GM12878 (cell line): ENCODE results near the gene FXYD6. TPM values are rescaled to one million over a fixed set of nuclear protein-coding genes. Genes with fewer than 3 reads are reported as not detected.

Source experiments
- ATAC-seq: fragments of 200-7000 bp; cut with Tn5 transposase; 3 replicates; pipeline ENCODE4 v1.9.1; 2020; ENCODE audit warnings: mild to moderate bottlenecking, moderate library complexity
- BruUV-seq: library from RNA; stranded (reverse); fragments of 400-500 nt; replicated peaks from 2 replicates; lab custom pipeline; 2021; lab: Mats Ljungman, UMichigan
- CTCF ChIA-PET: fragments of 300-600 bp; sonication (Branson Sonifier 250); formaldehyde crosslinking; extraction: SDS; loops from one replicate; lab custom pipeline; 2021; ENCODE audit warnings: inconsistent platforms; lab: Yijun Ruan, JAX
- POLR2A ChIA-PET: fragments of 350-600 bp; formaldehyde crosslinking; extraction: SDS; loops from one replicate; lab custom pipeline; 2021; ENCODE audit warnings: inconsistent platforms; lab: Charles Lee
- RAD21 ChIA-PET: fragments of 300-600 bp; sonication (Branson Sonifier 250); formaldehyde crosslinking; loops from one replicate; lab custom pipeline; 2023; ENCODE audit warnings: antibody characterized with exemption; ENCODE audit not compliant: unreplicated experiment; lab: Charles Lee
- SMC1A ChIA-PET: fragments of 300-600 bp; sonication (Branson Sonifier 250); formaldehyde crosslinking; loops from one replicate; lab custom pipeline; 2023; ENCODE audit not compliant: unreplicated experiment, uncharacterized antibody; lab: Charles Lee
- DNase-seq: peaks from one replicate; pipeline ENCODE4 v3.0.0-alpha.2; 2011; ENCODE audit warnings: low read depth, low spot score
- FAIRE-seq: peaks from 3 replicates; lab custom pipeline; 2011; peaks lifted over from hg19 to GRCh38; lab: Jason Lieb, UNC
- H2AFZ ChIP-seq: 2 replicates; pipeline ENCODE4 v1.6.0; 2011; ENCODE audit warnings: low read depth, low read length, control low read depth; ENCODE audit not compliant: control insufficient read depth
- H3K27ac ChIP-seq: 2 replicates; pipeline ENCODE4 v1.5.1; 2011; ENCODE audit warnings: control low read depth; ENCODE audit not compliant: control insufficient read depth, insufficient read depth
- H3K27me3 ChIP-seq, 2 experiments: replicated peaks in 1 of 2; 2 replicates each; pipeline versions ENCODE4 v1.6.0 to v1.6.1; 2011; ENCODE audit warnings: low read length in 1 of 2; ENCODE audit not compliant: control insufficient read depth in 2 of 2, insufficient read depth in 2 of 2
- H3K36me3 ChIP-seq, 2 experiments: 2 replicates each; pipeline ENCODE4 v1.5.1; 2011; ENCODE audit warnings: low read length in 1 of 2; ENCODE audit not compliant: control insufficient read depth in 2 of 2, insufficient read depth in 2 of 2
- H3K4me1 ChIP-seq: 2 replicates; pipeline ENCODE4 v1.6.1; 2011; ENCODE audit warnings: mild to moderate bottlenecking, low read length, moderate library complexity, mixed read lengths; ENCODE audit not compliant: control insufficient read depth, insufficient read depth
- H3K4me2 ChIP-seq: 2 replicates; pipeline ENCODE4 v1.6.0; 2011; ENCODE audit warnings: control low read depth; ENCODE audit not compliant: control insufficient read depth, insufficient read depth
- H3K4me3 ChIP-seq: fragments of 200-600 bp; sonication (generic); 2 replicates; pipeline ENCODE4 v1.5.1; 2016
- H3K79me2 ChIP-seq: 2 replicates; pipeline ENCODE4 v1.6.0; 2011; ENCODE audit warnings: low read length; ENCODE audit not compliant: control insufficient read depth, insufficient read depth
- H3K9ac ChIP-seq: 2 replicates; pipeline ENCODE4 v1.8.0; 2011; ENCODE audit warnings: low read length, control low read depth, mixed read lengths; ENCODE audit not compliant: control insufficient read depth, insufficient read depth
- H3K9me3 ChIP-seq: replicated peaks from 3 replicates; pipeline ENCODE4 v1.5.1; 2011; ENCODE audit warnings: mild to moderate bottlenecking, low read length; ENCODE audit not compliant: control insufficient read depth, insufficient read depth
- H4K20me1 ChIP-seq: 2 replicates; pipeline ENCODE4 v1.6.0; 2011; ENCODE audit not compliant: control insufficient read depth, insufficient read depth
- BRCA1 ChIP-seq: IDR thresholded peaks from 2 replicates; pipeline ENCODE4 v1.6.1; 2011; ENCODE audit warnings: low read depth, low read length, improper control_type of control experiment
- ELK1 ChIP-seq: IDR thresholded peaks from 2 replicates; pipeline ENCODE4 v1.6.1; 2012; ENCODE audit warnings: low read depth, low read length, improper control_type of control experiment
- JUNB ChIP-seq: IDR thresholded peaks from 2 replicates; pipeline ENCODE4 v1.6.1; 2016; ENCODE audit warnings: antibody characterized with exemption, mild to moderate bottlenecking
- POLR2AphosphoS2 ChIP-seq: IDR thresholded peaks from 2 replicates; pipeline ENCODE4 v1.6.1; 2011; ENCODE audit warnings: low read depth, mild to moderate bottlenecking, low read length, improper control_type of control experiment, moderate library complexity
- RAD51 ChIP-seq: fragments of 450-650 bp; IDR thresholded peaks from 2 replicates; pipeline ENCODE4 v1.6.1; 2016; ENCODE audit warnings: moderate library complexity, mild to moderate bottlenecking, inconsistent platforms
- RFX5 ChIP-seq: IDR thresholded peaks from 2 replicates; pipeline ENCODE4 v1.6.1; 2011; ENCODE audit warnings: low read depth, low read length, improper control_type of control experiment
- SMAD5 ChIP-seq: IDR thresholded peaks from 2 replicates; pipeline ENCODE4 v1.6.1; 2016; ENCODE audit warnings: antibody characterized with exemption, low read depth
- SP1 ChIP-seq: IDR thresholded peaks from one replicate; pipeline ENCODE4 v1.6.1; 2011; ENCODE audit warnings: low read depth, low read length
- YBX1 ChIP-seq: fragments of 450-650 bp; IDR thresholded peaks from 2 replicates; pipeline ENCODE4 v1.6.1; 2016; ENCODE audit warnings: antibody characterized with exemption
- ZNF622 ChIP-seq: fragments of 450-650 bp; IDR thresholded peaks from 2 replicates; pipeline ENCODE4 v1.6.1; 2017; ENCODE audit warnings: mild to moderate bottlenecking, inconsistent platforms
- ZNF687 ChIP-seq: fragments of 450-650 bp; IDR thresholded peaks from 2 replicates; pipeline ENCODE4 v1.6.1; 2017; ENCODE audit warnings: mild to moderate bottlenecking, moderate library complexity
- WGBS: methylation state at CpG from one replicate; pipeline ENCODE4 v1.1.6; 2016; ENCODE audit warnings: low lambda C conversion rate; ENCODE audit not compliant: insufficient replicate concordance, insufficient coverage; ENCODE audit errors: missing lambda C conversion rate; 5-methylcytosine and 5-hydroxymethylcytosine counted together
- in situ Hi-C: fragments of 300-500 bp; cut with MboI; formaldehyde crosslinking; loops from 9 replicates; pipeline ENCODE4 v1.14.3; 2018; ENCODE audit warnings: mixed read lengths
- intact Hi-C: fragments of 100-400 bp; cut with micrococcal nuclease; formaldehyde crosslinking; loops from one replicate; pipeline ENCODE4 v1.14.2; 2022; ENCODE audit not compliant: unreplicated experiment
- polyA plus RNA-seq, 11 experiments: library from polyadenylated mRNA; depleted of rRNA in 4 of 11; unstranded in 6 of 11; stranded (reverse) in 5 of 11; fragments of >200 nt; fragmentation: Nextera tagmentation in 4 of 11; fragmentation: Illumina TruSeq in 1 of 11; extraction: Ambion mirVana in 4 of 11; extraction: Trizol in 1 of 11; gene quantifications; 1 replicate in 1 of 11; 2 replicates in 10 of 11; pipeline versions ENCODE4 v1.2.1 to v1.2.3, GENCODE V29; 2011 to 2016; ENCODE audit warnings: inconsistent platforms in 2 of 11, missing spikeins in 2 of 11, low read depth in 1 of 11
- total RNA-seq, 4 experiments: library from RNA; depleted of rRNA in 3 of 4; stranded (reverse); fragments of >200 nt in 3 of 4; fragmentation: Illumina TruSeq in 1 of 4; extraction: Trizol in 1 of 4; gene quantifications; 2 replicates each; pipeline versions ENCODE4 v1.2.1 to v1.2.3, GENCODE V29; 2013 to 2021

The FXYD6 gene
- total and polyA plus RNA-seq, 10 of the 15 experiments (the other 5 are each of a cell fraction or from before 2014, with no cell fraction given): 0.09 to 2.0 (median 0.23) TPM; not detected in 2

GRCh38 chr11:117914398-117914761 is 37.9 kb upstream of the FXYD6 start:
- H3K79me2 ChIP-seq: no peaks in the 10 kb centered on the region
- peaks cover 2% of the 10 kb centered on the region; the same call in 1 of the 2 replicates for H3K4me1 ChIP-seq
- no peak for DNase-seq
- no peaks in the 10 kb centered on the region for H3K36me3 ChIP-seq
- RAD21 ChIA-PET: interaction anchor here (1.1 to 1.8 kb wide), 2 partner anchors 22 to 32 kb away, joined by 3 to 10 read pairs; no protein-coding TSS in a partner anchor
- in situ Hi-C loops: no loop called here
- H3K27me3 ChIP-seq: no peaks in the 10 kb centered on the region
- FAIRE-seq: no peak
- H3K4me2 ChIP-seq: no peak overlapping the region
- 65% methylated on average over 5 of the region's 5 CpGs for WGBS
- POLR2A ChIA-PET: interaction anchor here (0.5 kb wide), 1 partner anchor 33 kb away, joined by 3 read pairs; no protein-coding TSS in a partner anchor
- no peaks in the 10 kb centered on the region for H4K20me1 ChIP-seq
- no peak overlapping the region for H3K27ac ChIP-seq
- intact Hi-C loops: no loop called here
- TF ChIP-seq ELK1: no peak
- TF ChIP-seq YBX1: no peak
- no peak for TF ChIP-seq SMAD5
- no peak for TF ChIP-seq JUNB
- no peak for TF ChIP-seq POLR2AphosphoS2
- no peak for TF ChIP-seq SP1
- no peak for TF ChIP-seq RAD51
- TF ChIP-seq ZNF622: no peak
- TF ChIP-seq RFX5: no peak
- TF ChIP-seq BRCA1: no peak
- TF ChIP-seq ZNF687: no peak
- BruUV-seq: no TSS peak
- ATAC-seq: no peak
- CTCF ChIA-PET: interaction anchor here (0.7 to 2.5 kb wide), 3 partner anchors 9 to 69 kb away, joined by 3 to 6 read pairs (median 3); no protein-coding TSS in a partner anchor
- no peak overlapping the region for H3K9ac ChIP-seq
- no peak overlapping the region for H3K4me3 ChIP-seq
- no peaks in the 10 kb centered on the region for H3K9me3 ChIP-seq
- no peak overlapping the region for H2AFZ ChIP-seq
- SMC1A ChIA-PET: interaction anchor here (0.7 to 1.6 kb wide), 4 partner anchors 9 to 92 kb away, joined by 3 to 4 read pairs (median 3); no protein-coding TSS in a partner anchor
